ENCODE results near the gene DLX2. TPM values are rescaled to one million over a fixed set of nuclear protein-coding genes. Genes with fewer than 3 reads are reported as not detected.
"Not testable (repeated sequence)": the region's sequence is repeated elsewhere in the genome, so short reads cannot be mapped to it uniquely, and the experiment has no call there.

Gene DLX2
- total RNA-seq, 1 donor from 2014 or later, result not detected

GRCh38 chr2:172062402-172063004 is 40.2 kb downstream of the DLX2 start:
- intact Hi-C loops (cut with micrococcal nuclease), result no loop called here

GRCh38 chr2:172060118-172060517 is 42.6 kb downstream of the DLX2 start:
- intact Hi-C loops (cut with micrococcal nuclease), result not testable (repeated sequence)

- intact Hi-C loops (cut with micrococcal nuclease), result no loop called here
These were observed 44.0 kb downstream of the DLX2 start for GRCh38 chr2:172058660-172059059.

GRCh38 chr2:172056293-172056692 is 46.4 kb downstream of the DLX2 start:
- intact Hi-C loops (cut with micrococcal nuclease), result no loop called here

- intact Hi-C loops (cut with micrococcal nuclease), result no loop called here
These were observed 49.2 kb downstream of the DLX2 start for GRCh38 chr2:172053486-172053885.

GRCh38 chr2:172052000-172052983 is 50.4 kb downstream of the DLX2 start:
- intact Hi-C loops (cut with micrococcal nuclease), result no loop called here

GRCh38 chr2:172050479-172051125 is 52.1 kb downstream of the DLX2 start:
- intact Hi-C loops (cut with micrococcal nuclease), result no loop called here

GRCh38 chr2:172049567-172050120 is 53.1 kb downstream of the DLX2 start:
- intact Hi-C loops (cut with micrococcal nuclease), result no loop called here

Other genes starting within 250 kb of the DLX2 start
- gene SLC25A12, start 208.7 kb downstream of the DLX2 start, total RNA-seq, result 33.9 TPM in 2 replicates
- gene HAT1, start 180.4 kb downstream of the DLX2 start, total RNA-seq, result 54.9 and 59.5 TPM in 2 replicates
- 4.0 and 5.0 TPM in 2 replicates for gene METAP1D, start 102.9 kb downstream of the DLX2 start, total RNA-seq
- not detected in 2 replicates for gene DLX1, start 17.4 kb downstream of the DLX2 start, total RNA-seq